Activated gamma-delta T cell treated with anti-CD3 and anti-CD28 coated beads, Interleukin-2, amount 50 U/mL, for 16 hours (primary cell): ENCODE results near the gene BOD1L1.
A peak's percentile ranks its signal among the peaks of the same experiment; 100 is the strongest.

ENCODE experiments used
- DNase-seq: peaks from one replicate; pipeline ENCODE4 v3.0.0-alpha.2; 2020; ENCODE audit warnings: low read depth

The BOD1L1 gene

DNA sequence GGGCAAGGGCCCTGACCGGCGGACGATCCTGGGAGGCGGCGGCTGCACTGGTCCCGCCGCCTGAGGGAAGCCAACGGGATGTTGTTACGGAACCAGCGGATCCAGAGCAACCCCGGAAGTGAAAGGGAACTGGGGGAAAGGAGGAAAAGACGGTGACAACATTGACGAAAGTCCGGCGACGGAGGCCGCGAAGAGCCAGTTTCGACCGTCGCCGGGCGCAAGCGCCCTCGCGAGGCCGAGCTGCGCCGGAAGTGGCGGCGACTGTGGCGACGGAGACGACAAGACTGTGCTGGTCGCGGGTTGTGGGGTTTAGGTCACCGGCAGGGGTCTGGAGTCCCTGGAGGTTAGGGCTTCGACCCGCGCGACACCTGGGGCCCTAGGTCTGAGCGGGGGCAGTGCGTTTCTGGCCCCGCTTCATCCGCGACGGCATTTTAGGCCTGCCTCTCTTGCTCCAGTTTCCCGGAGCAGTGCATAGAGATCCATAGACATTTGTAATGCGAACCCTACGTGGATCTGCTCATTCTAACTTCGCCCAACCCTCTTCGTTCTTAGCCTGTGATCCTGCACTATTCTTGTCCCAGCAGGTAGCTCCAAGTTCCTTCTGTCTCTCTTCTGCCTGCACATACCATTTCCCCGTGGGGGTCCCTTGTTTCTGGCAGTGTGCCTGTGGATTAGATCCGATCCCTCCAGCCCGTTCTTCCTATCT is at the start of gene BOD1L1:
BOD1L1 (minus strand) TSS at position 120 of the 706 bp plus-strand sequence. CDS start 138 bp downstream, outside the sequence.
- peak; percentile 54 for DNase-seq

DNA sequence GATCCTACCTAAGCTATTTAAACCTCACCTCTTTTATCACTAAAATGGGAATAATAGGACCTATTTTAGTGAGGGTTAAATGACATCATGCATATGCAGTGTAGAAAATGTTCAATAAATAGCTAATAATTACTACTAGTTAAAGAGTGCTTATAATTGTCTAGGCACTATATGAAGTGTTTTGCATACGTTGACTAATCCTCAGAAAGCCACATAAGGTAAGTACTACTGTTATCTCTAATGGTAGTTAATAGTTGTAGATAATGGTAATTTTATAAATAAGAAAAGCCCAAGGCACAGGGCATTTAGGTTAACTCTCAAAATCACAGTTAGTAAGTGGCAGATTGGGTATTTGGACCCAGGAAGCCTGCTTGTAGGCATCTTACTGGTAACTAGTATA is 47.4 kb upstream of the BOD1L1 start:
- DNase-seq: no peak

DNA sequence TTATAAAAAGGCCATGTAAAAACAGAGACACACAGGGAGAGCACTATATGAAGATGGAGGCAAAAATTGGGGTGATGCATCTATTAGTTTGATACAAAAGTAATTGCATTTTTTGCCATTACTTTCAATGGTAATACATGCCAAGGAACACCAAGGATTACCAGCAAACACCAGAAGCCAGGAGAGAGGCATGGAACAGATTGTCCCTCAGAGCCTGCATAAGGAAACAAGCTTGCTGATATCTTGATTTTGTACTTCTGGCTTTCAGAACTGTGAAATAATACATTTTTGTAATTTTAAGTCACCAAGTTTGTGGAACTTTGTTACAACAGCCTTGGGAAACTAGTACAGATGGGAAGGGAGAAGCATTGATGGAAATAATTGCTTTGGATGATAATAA is 45.6 kb upstream of the BOD1L1 start:
- no peak for DNase-seq

DNA sequence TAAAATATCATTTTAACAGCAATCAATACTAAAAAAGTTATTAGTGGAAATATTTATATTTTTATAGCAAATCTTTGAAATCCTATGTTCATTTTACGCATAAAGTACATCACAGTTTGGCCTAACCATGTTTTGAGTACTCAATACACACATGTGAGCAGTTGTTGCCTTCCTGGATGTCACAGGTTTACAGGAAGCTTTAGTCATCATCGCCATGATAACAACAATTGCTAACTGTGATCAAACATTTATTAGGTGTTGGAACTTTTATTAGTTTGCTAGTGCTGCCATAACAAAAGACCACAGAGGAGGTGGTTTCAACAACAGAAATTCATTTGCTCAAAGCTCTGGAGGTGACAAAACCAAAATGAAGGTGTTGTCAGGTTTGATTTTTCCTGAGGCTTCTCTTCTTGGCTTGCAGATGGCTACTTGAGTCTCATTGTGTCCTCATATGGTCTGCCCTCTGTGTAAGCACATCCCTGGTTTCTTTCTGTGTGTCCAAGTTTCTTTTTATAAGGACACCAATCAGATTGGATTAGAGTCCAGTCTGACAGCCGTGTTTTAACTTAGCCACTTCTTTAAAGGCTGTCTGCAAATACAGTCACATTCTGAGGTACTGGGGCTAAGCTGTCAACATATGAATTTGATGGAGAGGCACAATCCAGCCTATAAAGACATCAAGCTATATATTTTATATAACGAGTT is 43.1 kb upstream of the BOD1L1 start:
- DNase-seq: no peak

DNA sequence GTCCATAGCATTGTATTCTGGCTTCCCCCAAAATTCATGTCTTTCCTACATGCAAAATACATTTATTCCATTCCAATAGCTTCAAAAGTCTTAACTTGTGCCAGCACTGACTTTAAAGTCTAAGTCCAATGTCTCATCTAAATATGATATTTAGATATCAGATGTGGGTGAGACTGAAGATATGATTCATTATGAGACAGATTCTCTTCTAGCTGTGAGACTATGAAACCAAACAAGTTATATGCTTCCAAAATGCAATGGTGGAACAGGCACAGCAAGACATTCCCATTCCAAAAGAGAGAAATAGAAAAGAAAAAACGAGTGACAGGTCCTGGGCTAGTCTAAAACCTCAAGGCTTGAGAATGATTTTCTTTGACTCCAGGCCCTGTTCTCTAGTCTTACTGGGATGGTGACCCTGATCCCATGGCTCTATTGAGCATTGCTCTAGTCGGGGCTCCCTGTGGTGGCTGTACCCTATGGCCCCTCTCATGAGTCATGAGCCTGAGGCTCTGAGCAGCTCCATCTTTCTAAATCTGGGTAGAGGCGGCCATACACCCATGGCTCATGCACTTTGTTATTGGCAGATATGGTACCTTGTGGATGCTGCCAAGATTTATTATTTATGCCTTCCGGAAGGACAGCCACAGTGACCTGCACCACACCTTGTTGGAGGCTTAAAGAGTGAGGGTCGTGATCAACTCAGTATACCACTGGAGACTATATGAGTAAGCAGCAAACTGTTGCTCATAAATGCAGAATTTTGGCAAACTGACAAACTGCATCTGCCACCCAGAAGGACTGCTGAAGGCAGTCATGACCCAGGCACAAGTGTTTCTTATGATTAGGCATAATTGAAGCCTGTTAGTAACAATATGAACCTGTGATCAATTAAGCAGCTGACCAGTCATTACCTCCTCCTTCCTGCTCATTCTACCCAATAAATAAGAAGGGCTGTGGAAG is 38.5 kb upstream of the BOD1L1 start:
- DNase-seq: no peak

DNA sequence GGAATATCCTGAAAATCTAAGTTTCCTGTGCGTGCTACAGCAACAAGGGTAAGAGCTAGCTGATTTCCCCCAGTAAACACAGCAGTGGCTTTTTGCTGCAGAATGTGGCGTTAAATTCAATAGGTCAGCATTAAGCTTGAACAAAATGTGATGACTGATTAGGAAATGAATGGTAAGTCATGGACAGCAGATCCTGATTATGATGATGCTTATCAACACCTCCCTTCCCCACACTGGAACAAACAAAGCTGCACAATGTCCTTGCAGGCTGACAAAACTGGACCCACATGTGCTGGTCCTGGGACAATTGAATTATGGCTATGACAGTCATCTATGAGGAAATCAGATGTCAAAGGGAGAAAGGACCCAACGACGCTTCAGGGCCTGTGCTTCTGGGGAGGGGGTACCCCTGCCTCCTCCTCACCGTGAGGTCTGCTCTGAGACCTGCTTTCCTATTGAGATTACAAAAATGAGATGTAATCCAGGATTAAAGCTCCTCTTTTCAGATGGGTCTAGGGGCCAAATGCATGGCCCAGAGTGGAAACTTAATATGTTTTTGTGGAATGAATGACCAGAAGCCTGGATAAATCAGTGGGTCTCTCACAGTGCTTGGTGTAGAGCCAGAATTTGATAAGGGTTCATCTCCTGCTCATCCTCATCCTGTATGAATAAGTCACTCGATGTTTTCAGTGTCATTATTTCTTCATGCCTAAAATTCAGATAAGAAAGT is 32.0 kb upstream of the BOD1L1 start:
- no peak for DNase-seq

DNA sequence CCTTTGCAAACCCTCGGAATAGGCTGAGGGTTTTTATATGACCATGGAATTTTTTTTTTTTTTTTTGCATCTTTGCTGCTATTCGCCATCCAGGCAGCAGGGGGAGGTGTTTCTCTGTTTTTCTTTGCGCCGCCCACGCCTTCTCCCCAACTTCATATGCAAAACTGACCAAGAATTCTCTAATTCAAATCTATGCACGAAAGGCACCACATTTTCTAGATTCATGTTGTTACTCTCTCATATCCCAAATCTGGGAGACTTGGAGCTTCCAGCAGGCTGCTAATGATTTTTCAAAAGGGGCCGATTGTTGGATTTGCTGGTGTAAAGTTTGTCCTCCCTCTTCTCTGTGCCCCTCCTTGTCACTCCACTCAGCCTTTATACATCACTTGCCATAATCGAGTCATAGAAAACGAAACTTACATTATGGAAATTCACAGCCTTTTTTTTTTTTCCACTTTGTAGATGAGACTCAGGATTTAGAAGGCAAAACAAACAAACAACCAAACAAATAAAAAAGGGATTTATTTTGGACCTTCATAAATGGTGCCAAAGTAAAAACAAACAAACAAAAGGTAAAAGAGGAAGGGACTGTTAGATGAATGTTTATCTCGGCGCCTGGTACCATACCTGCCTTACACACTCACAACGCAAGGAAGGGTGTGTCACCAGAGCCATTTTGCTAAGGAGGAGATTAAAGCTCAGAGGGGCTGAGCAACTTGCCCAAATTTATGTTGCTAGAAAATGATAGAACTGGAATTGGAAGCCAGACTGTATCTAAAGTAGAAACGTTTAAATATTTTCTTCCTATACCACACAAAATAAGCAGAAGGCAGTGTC is 29.3 kb upstream of the BOD1L1 start:
- DNase-seq: peak; percentile 53

DNA sequence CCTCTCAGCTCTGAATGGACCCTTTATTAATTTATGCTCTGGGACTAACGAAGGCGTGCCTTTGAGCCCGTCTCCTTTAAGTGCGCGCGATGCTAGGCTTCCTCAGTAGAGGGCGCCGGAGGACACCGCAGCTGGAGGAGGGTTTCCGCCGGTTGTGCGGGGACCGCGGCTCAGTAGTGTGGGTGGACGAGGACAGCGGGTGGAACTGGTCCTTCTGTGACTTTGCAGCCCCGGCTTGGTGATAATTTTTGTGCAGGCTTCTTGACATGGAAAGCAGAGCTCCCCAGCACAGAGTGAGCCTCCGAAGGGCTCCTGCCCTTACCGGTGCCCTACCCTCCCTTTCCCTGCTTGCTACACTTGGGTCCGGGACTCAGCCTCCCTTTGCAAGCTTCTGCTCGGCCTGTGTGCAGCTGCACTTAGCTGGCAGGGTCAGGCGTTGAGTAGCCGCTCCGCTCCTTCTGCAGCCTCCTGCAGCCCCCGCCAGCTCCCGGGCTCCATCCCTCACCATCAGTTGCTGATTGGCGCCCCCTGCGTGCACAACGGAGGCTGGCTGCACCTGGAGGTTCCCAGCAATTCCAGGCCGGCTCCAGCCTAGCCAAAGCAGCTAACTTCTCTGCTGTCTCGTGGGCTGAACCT is 26.8 kb upstream of the BOD1L1 start:
- peak; percentile 65 for DNase-seq

DNA sequence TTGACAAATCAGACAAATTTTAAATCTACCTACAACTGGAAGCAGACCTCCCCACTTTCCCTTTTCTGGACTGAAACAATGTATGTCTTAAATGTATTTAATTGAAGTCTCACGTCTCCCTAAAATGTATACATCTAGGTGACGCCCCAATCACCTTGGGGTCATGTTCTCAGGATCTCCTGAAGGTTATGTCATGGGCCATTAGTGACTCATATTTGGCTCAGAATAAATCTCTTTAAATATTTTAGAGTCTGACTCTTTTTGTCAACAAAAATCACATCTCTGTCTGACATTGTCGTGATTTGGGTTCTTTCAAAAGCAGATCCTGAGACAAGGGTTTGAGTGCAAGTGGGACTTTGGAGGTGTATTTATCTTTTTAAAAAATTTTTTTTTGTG is 26.2 kb upstream of the BOD1L1 start:
- DNase-seq: no peak

DNA sequence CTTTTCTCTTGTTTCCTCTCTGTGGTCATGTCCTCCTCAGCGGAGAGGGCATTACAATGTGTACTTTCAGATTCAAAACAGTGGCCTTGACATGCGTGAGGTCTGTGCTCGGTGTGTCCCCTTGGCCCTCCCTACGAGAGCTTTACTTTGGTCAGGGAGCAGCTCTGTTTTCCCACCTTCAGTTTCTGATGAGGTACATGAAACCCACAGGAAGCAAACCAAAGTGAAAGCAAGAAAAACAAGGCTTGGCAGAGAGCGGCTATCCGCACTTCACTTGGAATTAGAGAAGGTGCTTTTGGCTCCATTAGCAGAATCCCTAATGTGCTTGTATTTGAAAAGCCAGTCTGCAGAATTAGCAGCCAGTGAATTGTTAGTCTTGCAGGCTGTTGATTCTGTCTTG is 19.5 kb upstream of the BOD1L1 start:
- DNase-seq: no peak

DNA sequence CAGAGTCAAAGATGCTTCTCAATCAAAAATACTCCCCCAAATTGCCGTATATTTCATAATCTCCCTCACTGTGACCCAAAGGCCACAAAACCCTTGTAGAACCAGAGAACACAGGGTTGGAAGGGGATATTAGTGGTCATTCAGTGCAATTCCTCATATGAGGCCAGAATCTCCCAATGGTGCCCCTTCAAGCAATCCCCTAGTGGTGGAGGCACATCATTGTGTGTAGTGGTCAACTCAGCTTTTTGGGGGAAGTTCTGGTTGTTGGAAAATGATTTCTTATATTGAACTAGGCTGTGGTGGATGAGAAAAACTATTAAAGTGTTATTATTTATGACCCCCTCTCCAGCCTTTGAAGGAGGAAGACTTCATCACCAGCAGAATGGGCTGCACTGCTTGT is 17.6 kb upstream of the BOD1L1 start:
- no peak for DNase-seq

DNA sequence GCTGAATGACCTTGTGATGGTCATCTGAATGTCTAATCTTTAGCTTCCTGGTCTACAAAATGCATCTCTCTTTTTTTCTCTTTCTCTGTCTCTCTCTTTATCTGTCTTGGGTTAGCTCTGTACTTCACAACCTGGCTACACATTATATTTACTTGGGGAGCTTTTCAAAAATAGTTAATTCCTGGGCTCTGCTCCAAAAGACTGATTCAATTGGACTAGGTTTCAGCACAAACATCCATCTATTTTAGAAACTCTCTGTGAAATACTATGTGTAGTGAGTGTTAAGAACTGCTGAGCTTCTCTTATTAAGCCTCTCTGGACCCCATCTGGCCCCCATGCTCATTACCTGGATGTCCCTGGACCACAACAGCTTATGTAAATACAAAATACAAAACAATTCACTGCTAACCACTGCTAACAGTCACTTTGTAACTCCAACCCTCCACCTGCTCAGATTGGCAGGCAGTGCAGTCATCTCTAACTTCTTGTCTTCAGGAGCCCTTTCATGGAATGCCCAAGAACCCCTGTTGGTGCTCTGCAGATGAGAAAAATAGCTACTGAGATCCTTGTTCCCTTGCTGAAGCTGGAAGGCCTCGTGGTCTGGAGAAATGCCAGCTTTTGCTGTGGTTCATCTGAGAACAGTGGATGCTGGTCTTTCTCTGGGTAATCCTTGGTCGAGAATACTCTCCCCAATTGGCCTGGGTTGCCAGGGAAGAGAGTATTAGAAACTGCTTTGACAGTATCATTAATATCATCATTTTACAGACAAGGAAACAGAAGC is 14.8 kb upstream of the BOD1L1 start:
- DNase-seq: no peak

DNA sequence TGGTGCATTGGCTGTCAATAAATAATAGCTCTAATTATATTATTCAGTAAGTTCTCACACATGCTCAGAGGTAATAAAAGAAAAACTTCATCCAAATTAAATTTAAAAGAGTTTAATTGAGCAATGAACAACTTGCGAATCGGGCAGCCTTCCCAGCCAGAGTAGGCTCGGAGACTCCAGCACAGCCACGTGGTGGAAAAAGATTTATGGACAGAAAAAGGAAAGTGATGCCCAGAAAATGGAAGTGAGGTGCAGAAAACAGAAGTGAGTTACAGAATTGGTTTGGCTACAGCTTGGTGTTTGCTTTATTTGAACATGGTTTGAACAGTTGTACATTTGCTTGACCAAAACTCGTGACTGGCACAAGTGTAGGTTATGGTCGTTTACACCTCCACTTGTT is 13.6 kb upstream of the BOD1L1 start:
- DNase-seq: no peak

DNA sequence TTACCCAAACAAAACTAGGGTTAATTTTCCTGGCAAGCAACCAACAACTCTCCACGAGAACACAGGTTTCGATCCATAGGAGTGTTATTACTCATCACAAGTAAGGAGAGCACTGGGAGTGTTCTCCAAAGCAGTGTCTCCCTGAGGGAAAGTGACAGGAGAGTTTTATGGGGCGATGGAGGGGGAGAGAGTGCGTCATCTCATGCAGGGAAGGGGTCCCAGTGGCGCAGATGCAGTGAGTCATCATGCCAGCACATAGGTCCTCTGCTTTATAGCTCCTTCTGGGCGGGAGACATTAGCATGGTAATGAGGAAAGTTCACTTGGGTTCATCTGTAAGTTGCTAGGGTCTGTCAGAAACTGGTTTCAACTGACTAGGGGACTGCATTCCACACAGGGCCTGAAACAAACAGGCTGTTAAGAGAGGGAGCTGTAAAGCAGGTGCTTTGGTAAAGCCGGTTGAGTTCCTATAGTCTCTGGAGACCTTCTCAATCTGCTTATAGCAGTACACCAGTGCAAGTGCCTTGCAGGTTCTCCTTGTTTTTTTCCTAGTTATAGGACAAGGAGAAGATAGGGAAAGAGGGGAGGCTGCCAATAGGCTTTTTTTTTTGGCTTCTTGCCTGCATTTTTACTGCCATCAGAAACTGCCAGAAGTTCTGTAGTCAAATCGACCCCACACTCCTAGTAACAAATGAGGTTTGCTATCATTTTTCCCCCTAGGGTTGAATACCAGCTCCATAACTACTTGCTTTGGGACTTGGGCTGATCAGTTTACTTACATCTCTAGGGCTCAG is 12.8 kb upstream of the BOD1L1 start:
- no peak for DNase-seq

DNA sequence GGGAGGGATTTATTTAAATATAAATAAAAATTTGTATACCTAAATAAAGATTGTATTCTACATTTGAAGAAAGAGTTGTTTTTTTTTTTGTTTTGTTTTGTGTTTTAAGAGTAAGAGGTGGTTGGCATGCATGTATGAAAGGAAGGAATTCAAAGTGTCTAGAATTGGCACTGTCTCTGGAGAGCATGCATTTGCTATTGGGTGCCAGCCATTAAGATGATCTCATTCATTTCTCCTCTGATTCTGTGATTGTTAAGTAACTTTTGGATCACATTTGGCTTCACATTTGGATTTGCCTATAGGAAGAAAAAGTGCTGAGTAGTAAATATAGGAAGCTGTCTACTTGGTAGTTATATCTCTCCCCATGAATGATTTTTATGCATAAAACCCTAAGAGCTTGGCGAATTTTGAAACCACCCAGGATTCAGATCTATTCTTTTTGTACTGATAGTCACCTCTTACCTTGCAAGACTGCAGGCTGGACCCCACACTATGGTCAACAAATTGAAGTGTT is 7.8 kb upstream of the BOD1L1 start:
- no peak for DNase-seq

DNA sequence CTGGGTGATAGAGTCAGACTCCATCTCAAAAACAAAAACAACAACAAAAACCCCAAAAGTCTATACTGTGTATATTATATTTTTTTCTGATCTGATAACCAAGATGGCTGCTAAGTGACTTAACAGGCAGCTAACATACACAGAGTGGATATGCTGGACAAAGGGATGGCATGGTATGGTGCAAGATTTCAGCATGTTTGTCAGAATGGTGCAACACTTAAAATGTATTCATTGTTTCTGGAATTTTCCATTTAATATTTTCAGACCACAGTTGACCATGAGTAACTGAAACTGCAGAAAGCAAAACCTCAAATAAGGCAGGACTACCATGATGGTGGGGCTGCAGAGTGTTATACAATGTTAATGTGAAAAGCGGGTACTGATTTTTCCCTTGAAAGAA is 6.1 kb upstream of the BOD1L1 start:
- DNase-seq: no peak

DNA sequence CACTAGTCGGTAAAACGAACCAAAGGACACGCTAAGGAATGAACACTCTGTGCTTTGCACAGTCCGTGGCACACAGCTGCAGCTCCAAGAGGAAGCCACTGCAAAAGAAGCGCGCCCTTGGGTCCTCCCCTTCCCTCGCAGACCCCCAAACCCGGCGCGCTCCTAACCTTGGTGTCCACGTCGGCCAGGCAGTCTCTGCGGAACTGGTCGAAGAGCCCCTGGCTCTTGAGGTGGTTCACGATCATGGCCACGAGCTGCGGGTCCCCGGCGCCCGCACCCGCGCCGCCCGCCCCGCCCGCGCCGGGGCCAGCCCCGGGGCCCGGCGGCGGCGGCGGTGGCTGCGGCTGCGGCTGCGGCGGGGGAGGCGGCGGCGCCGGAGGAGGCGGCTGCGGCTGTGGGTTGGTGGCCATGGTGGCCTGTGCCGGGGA is 333 bp downstream of the BOD1L1 start:
- DNase-seq: peak; percentile 4

DNA sequence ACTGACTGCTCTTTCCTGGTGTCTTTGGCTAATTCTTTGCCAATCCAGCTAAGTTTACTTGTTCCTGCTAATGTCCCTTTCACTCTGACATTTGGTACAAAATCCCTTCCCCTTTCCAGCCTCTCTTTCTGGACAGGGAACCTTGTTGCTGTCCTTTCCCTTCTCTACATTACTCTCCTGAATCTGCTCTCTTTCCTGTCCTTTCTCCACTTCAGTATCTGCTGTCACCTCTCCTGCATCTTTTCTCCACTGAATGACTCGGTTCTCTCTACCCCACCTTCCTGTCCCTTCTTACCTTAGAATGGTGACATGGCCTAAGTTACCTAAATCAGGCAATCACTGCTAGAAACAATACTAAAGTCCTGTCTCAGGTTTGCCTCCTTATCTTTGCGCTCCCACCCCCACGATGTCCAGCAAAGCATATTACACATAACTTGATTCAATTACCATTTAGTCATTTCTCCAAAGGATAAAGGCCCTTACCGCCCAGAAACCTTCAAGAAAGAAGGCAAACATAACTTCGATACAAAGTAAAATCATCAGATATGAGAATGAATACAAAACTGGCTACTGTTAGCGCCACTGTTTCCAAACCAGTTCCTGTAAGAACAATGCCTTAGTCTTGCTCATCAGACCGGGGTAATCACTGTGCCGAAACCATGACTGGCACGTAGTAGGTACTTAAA is 890 bp downstream of the BOD1L1 start:
- DNase-seq: no peak
